GM15510 (cell line): Measurements from ENCODE around the gene ZNF239.

Experiments
- POLR2A ChIP-seq: IDR thresholded peaks from 3 replicates; pipeline ENCODE4 v1.6.1; 2011; ENCODE audit warnings: borderline replicate concordance; ENCODE audit not compliant: insufficient read length; ENCODE audit errors: extremely low read depth

The ZNF239 gene

DNA sequence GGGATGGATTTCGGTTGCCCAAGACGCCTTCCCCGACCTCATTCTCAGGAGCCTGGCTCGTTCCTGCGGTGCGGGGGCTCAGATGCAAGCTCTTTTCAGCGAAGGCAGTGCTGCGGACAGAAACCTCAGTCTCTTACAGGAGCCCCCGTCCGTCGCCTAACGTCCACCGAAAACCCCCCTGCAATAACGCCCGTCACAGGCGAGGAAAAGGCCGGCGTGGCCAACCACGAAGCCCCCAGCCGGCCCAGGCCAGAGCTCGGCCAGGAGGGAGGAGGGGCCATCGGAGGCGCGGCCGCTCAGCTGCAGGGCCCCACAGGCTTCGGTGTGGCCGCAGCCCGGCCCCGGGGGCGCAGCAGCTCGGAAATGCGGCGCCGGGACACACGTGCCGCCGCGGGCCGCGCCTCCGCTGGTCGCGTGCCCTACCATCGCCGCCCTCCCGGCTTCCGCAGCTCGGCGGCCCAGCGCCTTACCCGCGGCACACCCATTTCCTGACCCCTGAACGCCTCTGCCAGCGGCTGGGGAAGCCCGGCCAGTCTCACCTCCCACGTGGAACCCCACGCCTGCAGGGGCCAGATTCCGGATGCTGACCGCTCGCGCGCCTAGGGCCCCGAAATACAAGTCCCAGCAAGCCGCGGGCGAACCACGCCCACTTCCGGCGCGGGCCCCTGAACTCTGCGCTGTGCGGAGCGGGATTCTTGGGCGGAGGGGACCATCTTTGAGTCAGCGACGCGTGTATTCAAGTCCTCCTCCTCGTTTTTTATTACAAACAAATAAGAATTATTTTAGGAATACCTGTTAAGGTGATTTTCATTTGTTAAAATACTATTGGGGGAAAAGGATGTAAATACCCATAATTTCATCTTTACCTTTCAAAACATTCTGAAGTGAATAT, at the start of gene ZNF239:
TSS of gene ZNF239 (minus strand) at position 616 of the 892 bp plus-strand sequence. CDS start 16,537 bp downstream, outside the sequence.
- peak; percentile 23 for TF ChIP-seq POLR2A

DNA sequence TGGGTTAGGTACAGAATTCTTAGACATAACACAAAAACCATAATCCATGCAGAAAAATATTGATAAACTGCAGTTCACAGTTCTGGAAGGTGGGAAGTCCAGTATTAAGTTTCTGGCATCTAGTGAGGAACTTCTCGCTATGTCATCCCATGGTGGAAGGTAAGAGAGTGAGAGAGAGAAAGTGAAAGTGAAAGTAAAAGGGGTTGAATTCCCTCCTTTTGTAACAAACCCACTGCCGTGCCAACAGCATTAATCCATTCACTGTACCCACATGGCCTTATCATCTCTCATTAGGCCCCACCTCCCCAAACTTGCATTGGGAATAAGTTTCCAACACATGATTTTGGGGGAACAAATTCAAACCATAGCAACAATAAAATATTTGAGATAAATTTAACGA, 48.9 kb upstream of the ZNF239 start:
- TF ChIP-seq POLR2A, result no peak

DNA sequence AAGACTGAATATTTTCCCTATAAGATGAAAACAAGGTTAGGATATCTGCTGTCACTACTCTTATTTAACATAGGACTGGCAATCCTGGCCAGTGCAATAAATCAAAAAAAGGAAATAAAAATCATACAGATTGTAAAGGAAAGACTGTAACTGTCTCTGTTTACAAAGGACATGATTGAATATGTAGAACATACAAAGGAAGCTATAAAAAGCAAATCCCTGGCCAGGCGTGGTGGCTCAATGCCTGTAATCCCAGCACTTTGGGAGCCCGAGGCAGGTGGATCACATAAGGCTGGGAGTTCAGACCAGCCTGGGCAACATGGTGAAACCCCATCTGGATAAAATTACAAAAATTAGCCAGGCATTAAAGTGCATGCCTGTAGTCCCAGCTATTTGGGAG, 47.6 kb upstream of the ZNF239 start:
- TF ChIP-seq POLR2A, result no peak

DNA sequence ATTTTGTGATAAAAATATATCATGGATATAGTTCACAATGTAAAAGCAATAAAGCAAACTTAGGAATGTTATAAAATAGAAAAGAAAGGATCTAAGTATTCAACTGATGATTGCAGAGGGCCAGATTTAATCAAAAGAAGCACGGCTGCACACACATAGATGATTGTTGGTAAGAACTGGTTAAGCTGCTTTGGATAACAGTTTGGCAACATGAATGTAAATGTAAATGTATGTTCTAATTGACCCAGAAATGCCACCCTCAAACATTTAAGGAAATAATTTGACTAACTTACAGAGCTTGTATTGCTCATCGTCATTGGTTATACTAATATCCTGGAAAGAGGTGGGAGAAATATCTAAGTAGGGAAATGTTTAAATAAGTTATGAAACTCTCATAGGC, 45.0 kb upstream of the ZNF239 start:
- no peak for TF ChIP-seq POLR2A

DNA sequence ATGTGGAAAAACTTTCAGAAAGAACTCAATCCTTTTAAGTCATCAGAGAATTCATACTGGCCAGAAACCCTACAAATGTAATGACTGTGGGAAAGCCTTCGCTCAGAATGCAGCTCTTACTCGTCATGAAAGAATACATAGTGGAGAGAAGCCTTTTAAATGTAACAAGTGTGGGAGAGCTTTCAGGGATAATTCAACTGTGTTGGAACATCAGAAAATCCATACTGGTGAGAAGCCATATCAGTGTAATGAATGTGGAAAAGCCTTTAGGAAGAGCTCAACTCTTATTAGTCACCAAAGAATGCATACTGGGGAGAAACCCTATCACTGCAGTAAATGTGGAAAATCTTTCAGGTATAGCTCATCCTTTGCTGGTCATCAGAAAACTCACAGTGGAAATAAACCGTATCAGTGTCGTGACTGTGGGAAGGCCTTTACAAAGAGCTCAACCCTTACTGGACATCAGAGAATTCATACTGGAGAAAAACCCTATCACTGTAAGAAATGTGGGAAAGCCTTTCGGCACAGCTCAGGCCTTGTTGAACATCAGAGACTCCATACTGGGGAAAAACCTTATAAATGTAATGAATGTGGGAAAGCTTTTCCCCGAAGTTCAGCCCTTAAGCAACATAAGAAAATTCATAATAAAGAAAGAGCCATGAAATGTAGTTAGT, 42.4 kb upstream of the ZNF239 start:
- no peak for TF ChIP-seq POLR2A

DNA sequence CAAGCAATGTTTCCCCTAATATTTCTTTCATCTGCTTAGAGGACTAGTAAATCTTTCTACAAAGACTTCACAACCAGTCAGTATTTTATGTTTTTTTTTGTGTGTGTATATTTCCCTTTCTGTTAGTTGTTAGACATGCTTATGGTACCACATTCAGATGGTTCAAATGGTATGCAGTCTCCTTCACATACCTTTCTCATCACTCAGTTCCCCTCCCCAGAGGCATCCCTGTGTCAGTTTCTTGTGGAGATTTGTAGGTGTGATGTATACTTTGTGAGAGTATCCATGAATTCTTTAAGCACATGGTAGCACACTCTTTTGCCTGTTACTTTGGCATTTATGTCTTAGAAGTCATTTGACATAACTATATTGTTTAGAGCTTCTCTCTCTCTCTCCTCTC, 36.2 kb upstream of the ZNF239 start:
- TF ChIP-seq POLR2A, result no peak

DNA sequence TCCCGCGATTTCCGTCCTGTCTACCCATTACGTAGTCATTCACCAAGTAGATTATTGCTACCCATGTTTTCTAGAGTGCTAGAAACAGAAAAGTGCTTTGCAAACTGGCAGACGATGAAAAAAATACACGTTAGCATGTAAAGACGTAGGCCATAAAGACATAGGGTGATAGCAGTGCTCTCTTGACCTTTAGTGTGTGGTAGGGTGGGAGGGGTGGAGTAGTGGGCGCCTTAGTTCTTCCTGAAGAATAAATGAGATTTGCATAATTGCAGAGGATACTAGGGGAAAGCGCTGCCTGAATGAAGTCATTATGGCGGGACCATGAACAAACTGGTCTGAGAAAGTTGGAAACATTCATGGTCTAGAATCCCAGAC, 32.8 kb upstream of the ZNF239 start:
- no peak for TF ChIP-seq POLR2A

DNA sequence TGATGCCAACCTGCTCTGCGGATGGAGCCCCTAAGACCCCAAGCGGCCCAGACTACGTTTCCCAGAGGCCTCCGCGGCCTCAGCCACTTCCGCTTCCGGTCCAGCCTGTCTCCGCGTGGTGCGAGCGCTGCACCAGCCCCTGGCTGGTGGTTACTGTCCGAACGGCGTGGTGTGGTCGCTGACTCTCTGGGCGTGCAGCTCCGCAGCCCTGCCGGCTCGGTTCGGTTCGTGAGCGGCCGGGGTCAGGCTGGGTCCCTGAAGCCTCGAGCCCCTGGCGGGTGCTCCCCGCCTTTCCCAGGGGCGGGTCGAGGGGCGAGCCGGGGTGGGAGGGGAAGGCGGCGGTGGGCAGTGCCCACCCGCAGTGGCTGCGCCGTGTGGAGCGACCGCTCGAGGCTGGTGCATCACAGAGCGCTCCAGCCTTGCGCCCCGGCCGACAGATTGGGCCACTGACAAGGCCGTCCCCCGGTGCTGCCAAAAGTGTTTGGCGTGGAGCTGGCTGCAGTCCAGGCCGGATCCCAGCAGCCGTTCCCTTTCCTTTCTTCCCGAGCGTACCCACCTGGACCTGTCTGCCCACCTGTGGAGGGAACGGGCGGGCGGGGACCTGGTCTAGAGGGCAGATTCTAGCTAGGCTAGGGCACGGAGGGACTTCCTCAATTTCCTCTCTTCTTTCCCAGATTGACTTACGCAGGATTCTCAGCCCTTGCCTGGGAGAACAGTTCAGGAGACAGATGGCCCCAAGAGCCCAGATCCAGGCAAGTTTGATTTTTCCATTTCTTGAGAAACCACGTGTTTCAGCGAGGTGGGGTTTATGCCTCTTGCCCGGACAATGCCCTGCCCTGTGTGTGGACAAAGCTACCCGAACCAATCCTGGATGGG, 32.1 kb upstream of the ZNF239 start, which contains the start of gene ZNF485:
TSS of gene ZNF485 (plus strand) at position 116 of the 876 bp plus-strand sequence. CDS start at position 729, 613 bp downstream.
- TF ChIP-seq POLR2A, result peak; percentile 89

DNA sequence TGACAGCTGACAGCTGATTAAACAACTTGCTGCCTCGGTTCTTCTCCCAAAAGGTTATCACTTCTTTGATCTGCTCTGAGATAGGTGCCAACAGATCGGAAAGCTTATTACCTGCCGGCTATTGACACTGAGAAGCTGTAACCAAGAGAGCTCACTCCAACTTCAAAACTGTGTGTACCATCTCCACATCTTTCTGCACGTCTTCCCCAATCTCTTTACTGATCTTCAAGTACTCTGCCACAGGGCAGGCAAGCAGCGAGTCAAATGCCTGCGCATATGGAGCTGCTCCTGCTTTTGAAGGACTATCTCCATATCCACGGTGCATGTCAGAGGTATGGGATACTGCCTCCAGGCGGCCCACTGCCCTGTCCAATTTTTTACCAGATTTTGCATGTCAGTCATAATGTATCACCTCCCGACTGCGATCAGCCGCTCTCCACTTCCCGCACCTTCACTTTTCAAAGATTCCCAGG, 31.5 kb upstream of the ZNF239 start:
- TF ChIP-seq POLR2A, result no peak

DNA sequence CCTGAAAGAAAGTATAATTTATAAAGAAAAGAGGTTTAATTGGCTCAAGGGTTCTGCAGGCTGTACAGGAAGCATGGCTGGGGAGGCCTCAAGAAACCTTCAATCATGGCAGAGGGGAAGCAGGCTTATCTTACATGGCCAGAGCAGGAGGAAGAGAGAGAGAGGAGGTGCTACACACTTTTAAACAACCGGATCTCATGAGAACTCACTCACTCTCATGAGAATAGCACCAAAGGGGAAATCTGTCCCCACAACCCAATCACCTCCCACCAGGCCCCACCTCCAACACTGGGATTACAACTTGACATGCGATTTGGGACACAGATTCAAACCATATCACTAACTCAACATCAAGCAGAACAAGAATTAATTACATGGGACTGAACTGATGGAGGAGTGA, 24.9 kb upstream of the ZNF239 start:
- no peak for TF ChIP-seq POLR2A

DNA sequence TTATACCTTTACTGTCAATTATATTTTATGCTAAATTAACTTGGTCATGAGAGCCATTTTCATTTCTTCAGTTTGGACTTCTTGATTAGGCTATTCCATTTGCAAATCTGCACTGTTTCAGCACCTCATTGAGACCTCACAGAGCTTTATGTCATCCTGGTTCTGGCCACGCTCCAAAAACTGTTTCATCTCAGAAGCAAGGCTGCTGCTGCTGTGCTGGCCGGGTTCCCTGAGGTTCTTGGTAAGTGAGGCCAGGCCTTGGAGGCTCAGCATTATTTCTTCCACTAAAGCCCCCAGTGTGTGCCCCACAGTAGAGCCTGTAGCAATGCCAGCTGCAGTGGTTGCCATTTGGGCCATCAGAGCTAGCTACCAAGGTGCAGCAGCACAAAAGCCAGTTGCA, 24.0 kb upstream of the ZNF239 start:
- TF ChIP-seq POLR2A, result no peak

DNA sequence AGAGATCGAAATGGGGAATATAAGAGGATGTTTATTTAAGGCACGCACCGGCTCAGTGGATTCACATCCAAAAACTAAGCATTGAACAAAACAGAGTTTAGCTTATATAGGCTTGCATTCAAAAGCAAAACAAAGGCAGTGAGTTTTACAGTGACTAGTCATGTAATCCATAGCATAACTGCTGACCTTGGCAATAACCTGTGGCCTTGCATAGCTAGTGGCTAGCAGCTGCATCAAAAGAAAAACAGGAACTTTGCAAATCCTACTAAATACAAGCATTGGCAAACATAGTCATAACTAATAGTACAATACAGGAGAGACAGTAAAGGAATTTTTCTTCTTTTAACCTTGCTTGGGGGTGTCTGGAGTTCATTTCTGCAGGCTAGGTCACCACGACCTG, 22.1 kb upstream of the ZNF239 start:
- no peak for TF ChIP-seq POLR2A

DNA sequence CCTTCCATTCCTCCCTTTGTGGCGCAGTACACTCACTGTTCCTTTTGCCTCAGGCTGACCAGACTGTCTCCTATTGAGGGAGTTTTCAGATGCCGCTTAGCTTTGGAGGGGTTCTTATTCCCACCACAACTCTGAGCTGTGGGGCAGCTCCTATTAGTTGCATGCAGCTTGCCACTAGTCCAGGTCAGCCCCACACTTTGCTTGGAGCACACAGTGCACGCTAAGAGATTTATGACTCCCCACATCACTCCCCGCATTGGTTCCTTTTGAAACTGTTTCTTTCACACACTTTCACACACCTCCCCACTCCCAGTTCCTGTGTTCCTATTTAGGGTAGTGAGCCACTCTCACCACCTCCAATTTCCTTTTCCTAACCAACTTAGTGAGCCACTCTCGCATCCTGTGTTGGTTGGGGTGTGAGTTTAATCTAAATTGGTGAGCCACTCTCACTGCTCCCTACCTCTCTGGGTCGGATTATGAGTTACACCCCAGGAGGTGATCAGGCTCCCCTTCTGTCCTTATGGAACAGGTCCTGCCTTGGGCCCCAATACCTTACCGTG, 21.4 kb upstream of the ZNF239 start:
- TF ChIP-seq POLR2A, result no peak

DNA sequence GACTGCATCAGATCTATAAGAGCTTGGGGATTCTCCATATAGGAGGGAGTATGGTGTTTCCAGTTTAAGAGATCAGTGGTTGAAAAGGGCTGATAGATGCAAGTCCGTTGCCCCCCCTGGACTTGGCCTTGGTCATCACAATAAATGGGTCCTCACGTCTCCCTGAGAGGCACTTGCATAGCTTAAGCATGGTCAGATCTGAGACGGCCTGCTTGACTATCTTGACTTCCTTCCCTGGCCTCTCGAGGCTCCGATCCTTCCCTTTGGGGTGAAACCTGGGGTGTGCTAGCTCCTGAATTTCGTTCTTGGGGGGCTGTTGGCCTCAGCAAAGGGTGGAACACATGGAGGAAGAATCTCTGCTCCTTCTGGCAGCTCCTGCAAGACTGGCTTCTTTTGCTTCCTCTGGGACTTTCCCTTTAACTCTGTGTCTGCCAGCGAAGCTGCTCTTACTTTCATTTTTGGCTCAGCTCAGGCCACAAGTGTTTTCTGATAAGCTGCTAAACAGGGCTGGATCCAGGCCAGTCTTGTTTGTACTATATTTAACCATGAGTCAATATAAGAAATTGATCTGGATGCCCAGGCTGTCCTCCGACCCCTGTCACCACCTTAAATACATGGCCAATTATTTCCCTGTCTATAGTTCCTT, 20.7 kb upstream of the ZNF239 start:
- TF ChIP-seq POLR2A, result no peak

DNA sequence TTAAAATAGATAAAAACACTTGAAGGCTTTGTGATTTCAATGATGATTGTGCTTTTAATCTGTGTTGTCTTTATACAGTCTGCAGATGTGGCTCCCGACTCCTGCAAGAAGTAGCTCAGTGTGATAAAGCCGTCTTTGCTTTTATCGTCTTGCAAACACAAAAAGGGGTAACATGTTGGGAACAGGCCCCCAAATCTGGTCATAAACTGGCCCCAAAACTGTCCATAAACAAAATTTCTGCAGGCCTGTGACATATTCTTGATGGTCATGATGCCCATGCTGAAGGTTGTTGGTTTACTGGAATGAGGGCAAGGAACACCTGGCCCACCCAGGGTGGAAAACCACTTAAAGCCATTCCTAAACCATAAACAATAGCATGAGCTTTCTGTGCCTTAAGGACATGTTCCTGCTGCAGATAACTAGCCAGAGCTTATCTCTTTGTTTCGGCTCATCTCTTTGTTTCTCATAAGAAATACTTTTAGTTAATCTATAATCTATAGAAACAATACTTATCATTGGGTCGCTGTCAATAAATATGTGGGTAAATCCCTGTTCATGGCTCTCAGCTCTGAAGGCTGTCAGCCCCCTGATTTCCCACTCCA, 17.0 kb upstream of the ZNF239 start:
- no peak for TF ChIP-seq POLR2A
